OCI-LY3 (cell line): Measurements from ENCODE around the gene USP47.

Source experiments
- H2AFZ ChIP-seq: fragments of 200-600, 300-600 bp; shearing (Covaris generic); 2 replicates; pipeline ENCODE4 v1.6.0; 2014; ENCODE audit warnings: antibody characterized with exemption, low read depth, low read length
- H3K27ac ChIP-seq: fragments of 200-600, 300-600 bp; sonication (generic); 2 replicates; pipeline ENCODE4 v1.5.1; 2014; ENCODE audit warnings: mild to moderate bottlenecking, low read length, moderate library complexity, mixed read lengths
- H3K27me3 ChIP-seq: fragments of 200-600, 300-600 bp; sonication (generic); 2 replicates; pipeline ENCODE4 v1.6.1; 2014; ENCODE audit warnings: low read depth, low read length, mixed read lengths
- H3K36me3 ChIP-seq: fragments of 200-600, 300-600 bp; sonication (generic); replicated peaks from 2 replicates; pipeline ENCODE3; 2014; ENCODE audit warnings: low read depth, low read length, mixed read lengths
- H3K4me1 ChIP-seq: fragments of 300-600, 200-600 bp; sonication (generic); 2 replicates; pipeline ENCODE4 v1.6.1; 2014; ENCODE audit warnings: low read length, mixed read lengths
- H3K4me2 ChIP-seq: fragments of 200-600, 300-600 bp; sonication (generic); 2 replicates; pipeline ENCODE4 v1.6.1; 2014; ENCODE audit warnings: low read length, mixed read lengths
- H3K4me3 ChIP-seq: fragments of 300-600, 200-600 bp; sonication (generic); 2 replicates; pipeline ENCODE4 v1.5.1; 2014; ENCODE audit warnings: antibody characterized with exemption, mild to moderate bottlenecking, low read length, moderate library complexity
- H3K79me2 ChIP-seq: fragments of 300-600, 200-600 bp; shearing (Covaris generic); 2 replicates; pipeline ENCODE4 v1.6.1; 2014; ENCODE audit warnings: mild to moderate bottlenecking, low read length, mixed read lengths
- H3K9ac ChIP-seq: fragments of 300-600, 200-600 bp; shearing (Covaris generic); 2 replicates; pipeline ENCODE4 v1.6.0; 2014; ENCODE audit warnings: mild to moderate bottlenecking, low read length, moderate library complexity
- H3K9me3 ChIP-seq: fragments of 200-600, 300-600 bp; shearing (Covaris generic); 2 replicates; pipeline ENCODE4 v1.6.1; 2014; ENCODE audit warnings: low read length, mixed read lengths; ENCODE audit not compliant: insufficient read depth
- H4K20me1 ChIP-seq: fragments of 200-600, 300-600 bp; sonication (generic); 2 replicates; pipeline ENCODE4 v1.6.1; 2016; ENCODE audit warnings: low read length, mixed read lengths; ENCODE audit not compliant: insufficient read depth
- CTCF ChIP-seq: fragments of 200-600, 300-600 bp; sonication (generic); IDR thresholded peaks from 2 replicates; pipeline ENCODE4 v1.5.1; 2014; ENCODE audit warnings: antibody characterized with exemption, low read length, low read depth
- EZH2phosphoT487 ChIP-seq: fragments of 200-600 bp; shearing (Covaris generic); IDR thresholded peaks from 2 replicates; pipeline ENCODE4 v1.6.1; 2018; ENCODE audit warnings: antibody characterized with exemption, mixed run types, low read depth

USP47 gene

DNA sequence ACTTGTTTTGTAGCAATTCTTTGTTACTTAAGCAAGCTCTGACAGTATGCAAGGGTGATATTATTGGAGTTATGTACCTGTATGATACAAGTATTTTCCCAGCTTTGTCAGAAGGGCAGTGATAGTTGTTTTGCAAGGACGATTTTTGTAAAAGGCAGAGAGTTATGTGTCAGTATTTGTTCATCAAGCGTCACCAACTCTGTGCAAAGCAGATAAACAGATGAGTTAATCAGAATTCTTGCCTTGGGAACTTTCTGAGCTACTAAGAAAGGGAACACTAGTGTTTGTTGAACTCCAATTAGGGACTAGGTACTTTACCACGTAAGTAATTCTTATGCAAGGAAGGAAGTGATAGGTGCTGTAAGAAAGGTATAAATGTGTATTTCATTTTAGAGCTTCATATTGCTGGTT is 1.4 kb downstream of the USP47 start:
- H3K4me1 ChIP-seq = peaks cover 32% of the 10 kb centered on the region
- peak overlapping the region; percentile 89 for H3K4me2 ChIP-seq
- no peaks in the 10 kb centered on the region for H3K36me3 ChIP-seq
- no peaks in the 10 kb centered on the region for H3K9me3 ChIP-seq
- TF ChIP-seq EZH2phosphoT487 = no peak
- TF ChIP-seq CTCF = no peak
- H3K9ac ChIP-seq = peak overlapping the region; percentile 93
- peak overlapping the region; percentile 95 for H3K4me3 ChIP-seq
- H4K20me1 ChIP-seq = peaks cover 54% of the 10 kb centered on the region
- H2AFZ ChIP-seq = no peak overlapping the region
- peak overlapping the region; percentile 80 for H3K27ac ChIP-seq
- H3K27me3 ChIP-seq = no peaks in the 10 kb centered on the region
- H3K79me2 ChIP-seq = peaks cover 64% of the 10 kb centered on the region

DNA sequence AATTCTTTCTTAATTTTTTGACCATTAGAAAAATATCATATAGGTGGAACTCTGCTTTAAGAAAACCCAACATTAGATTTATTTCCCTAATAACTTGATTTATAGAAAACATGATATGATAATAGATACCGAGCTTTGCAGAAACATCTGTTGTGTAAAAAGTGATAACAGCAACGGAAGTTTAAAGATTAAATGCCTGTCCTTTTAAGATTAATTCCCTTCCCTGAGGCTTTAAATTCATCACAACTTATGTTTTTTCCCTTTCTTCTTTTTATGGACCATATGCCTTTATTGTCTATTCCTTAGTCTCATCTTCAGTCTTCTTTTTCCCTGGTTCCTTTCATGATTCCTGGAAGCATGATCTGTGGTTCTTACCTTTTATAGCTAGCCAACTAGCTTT is 1.9 kb downstream of the USP47 start:
- no peak overlapping the region for H2AFZ ChIP-seq
- H3K27me3 ChIP-seq = no peaks in the 10 kb centered on the region
- H3K36me3 ChIP-seq = no peaks in the 10 kb centered on the region
- peak overlapping the region; percentile 95 for H3K4me3 ChIP-seq
- H3K4me1 ChIP-seq = peaks cover 32% of the 10 kb centered on the region
- no peak for TF ChIP-seq CTCF
- no peak for TF ChIP-seq EZH2phosphoT487
- no peak overlapping the region for H3K27ac ChIP-seq
- peak overlapping the region; percentile 89 for H3K4me2 ChIP-seq
- H4K20me1 ChIP-seq = peaks cover 56% of the 10 kb centered on the region
- H3K9ac ChIP-seq = peak overlapping the region; percentile 93; the same call in 1 of the 2 replicates
- no peaks in the 10 kb centered on the region for H3K9me3 ChIP-seq
- peaks cover 67% of the 10 kb centered on the region for H3K79me2 ChIP-seq

DNA sequence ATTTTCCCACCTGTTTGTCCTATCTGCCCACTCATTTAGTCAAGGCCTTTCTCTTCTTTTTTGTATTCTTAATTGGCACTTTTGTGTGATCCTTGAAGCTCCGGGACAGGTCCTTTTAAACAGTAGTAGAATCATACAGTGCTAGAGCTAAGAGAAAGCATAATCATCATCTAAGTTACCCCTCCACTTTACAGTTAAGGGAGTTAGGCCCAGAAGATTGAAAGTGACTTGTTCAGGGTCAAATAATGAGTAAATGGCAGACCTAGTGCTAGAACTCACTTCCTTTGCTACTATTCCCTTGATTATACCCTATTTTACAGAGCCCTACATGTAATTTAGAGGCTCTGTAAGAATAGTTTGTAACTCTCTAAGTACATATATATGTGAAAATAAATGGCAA is 2.5 kb downstream of the USP47 start:
- peak overlapping the region; percentile 95; the same call in 1 of the 2 replicates for H3K4me3 ChIP-seq
- no peak overlapping the region for H3K9ac ChIP-seq
- no peak overlapping the region for H3K27ac ChIP-seq
- H4K20me1 ChIP-seq = peaks cover 61% of the 10 kb centered on the region
- TF ChIP-seq CTCF (no peak), EZH2phosphoT487 (no peak)
- no peak overlapping the region for H2AFZ ChIP-seq
- no peaks in the 10 kb centered on the region for H3K27me3 ChIP-seq
- peak overlapping the region; percentile 89 for H3K4me2 ChIP-seq
- no peaks in the 10 kb centered on the region for H3K36me3 ChIP-seq
- no peaks in the 10 kb centered on the region for H3K9me3 ChIP-seq
- peaks cover 36% of the 10 kb centered on the region for H3K4me1 ChIP-seq
- H3K79me2 ChIP-seq = peaks cover 73% of the 10 kb centered on the region

DNA sequence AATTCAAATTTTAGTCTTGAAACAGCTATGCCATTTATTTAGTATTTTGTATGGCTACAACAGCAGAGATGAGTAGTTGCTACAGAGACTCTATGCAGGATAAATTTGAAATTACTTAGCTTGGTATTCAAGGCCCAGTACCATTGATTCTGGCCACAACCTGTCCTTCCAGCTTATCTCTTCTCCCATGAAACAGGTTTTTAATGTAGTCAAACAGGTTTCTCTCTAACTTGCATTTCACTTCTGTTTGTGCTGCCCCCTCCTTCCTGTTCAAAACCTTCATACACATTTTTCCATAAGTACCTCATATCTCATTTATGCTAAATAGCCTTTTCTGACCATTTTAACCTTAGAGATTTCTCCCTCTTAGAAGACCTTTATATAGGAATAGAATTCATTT is 3.3 kb downstream of the USP47 start:
- H3K4me3 ChIP-seq = no peak overlapping the region
- no peak overlapping the region for H3K27ac ChIP-seq
- no peaks in the 10 kb centered on the region for H3K27me3 ChIP-seq
- H4K20me1 ChIP-seq = peaks cover 69% of the 10 kb centered on the region
- H3K9me3 ChIP-seq = no peaks in the 10 kb centered on the region
- peaks cover 81% of the 10 kb centered on the region for H3K79me2 ChIP-seq
- TF ChIP-seq EZH2phosphoT487 (no peak), CTCF (no peak)
- peaks cover 40% of the 10 kb centered on the region for H3K4me1 ChIP-seq
- no peak overlapping the region for H2AFZ ChIP-seq
- no peaks in the 10 kb centered on the region for H3K36me3 ChIP-seq
- 0 out of 2 replicates have a peak overlapping the region, but pooled peaks have one; percentile 5 for H3K4me2 ChIP-seq
- H3K9ac ChIP-seq = no peak overlapping the region
